COLO668 (cell line): ENCODE data around the gene C11orf42.

Experiments used
- DNase-seq: peaks from one replicate; lab custom pipeline; 2025; ENCODE audit not compliant: unreplicated experiment; lab: John Stamatoyannopoulos, UW

Gene C11orf42

DNA sequence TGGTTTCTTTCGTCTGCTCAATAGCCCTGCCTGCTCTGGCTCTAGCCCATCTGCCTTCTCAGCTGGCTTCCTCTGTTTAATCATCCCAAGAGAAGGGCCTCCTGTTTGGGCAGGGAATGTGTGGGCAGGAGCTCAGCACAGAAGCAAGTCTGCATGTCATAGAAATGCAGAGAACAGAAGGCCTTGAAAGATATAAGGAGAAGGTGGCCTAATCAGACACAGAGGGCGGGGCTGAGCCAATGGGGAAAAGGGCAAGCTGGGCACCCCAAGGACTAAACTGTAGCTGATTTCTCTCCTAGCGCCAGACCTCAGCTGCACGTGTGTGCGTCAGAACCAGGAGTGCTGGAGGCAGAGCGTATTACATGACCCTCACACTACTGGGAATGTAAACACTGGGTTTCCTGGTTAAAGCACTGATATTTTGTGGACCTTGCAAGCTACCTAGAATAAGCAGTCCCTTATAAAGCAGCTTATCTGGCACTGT is 46.7 kb downstream of the C11orf42 start:
- no peak for DNase-seq

DNA sequence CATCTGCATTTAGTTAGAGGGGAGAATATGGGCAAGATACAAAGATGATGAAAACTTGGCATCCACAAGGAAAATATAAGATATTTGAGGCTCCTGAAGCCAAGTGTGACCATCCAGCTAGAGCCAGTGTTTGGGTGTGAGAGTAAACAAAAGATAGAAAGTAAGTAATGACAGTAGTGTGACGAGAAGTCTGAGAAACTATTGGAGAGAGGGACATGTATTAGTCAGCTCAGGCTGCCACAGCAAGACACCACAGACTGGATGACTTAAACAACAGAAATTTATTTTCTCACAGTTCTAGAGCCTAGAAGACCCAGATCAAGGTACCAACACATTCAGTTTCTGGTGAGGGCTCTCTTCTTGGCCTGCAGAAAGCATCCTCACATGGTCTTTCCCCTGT is 47.8 kb downstream of the C11orf42 start:
- no peak for DNase-seq

DNA sequence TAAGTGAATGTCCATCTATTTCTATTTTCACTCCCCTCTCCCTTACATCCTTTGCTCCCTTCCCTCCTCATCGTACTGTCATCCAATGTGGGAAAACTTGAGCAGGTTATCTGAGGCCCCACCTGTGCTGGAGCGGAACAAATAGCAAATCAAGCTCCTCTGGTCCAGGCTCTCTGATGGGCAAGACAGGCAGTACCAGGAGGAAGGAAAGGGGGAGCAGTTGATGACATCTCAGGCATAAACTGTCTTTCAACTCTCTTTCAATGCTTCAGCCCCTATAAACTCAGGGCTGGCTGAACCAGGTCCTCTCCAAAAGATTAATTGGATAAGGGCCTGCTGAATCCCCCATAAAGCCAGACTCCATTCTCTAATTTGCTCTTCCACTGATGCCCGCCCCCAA is 52.8 kb downstream of the C11orf42 start:
- no peak for DNase-seq

DNA sequence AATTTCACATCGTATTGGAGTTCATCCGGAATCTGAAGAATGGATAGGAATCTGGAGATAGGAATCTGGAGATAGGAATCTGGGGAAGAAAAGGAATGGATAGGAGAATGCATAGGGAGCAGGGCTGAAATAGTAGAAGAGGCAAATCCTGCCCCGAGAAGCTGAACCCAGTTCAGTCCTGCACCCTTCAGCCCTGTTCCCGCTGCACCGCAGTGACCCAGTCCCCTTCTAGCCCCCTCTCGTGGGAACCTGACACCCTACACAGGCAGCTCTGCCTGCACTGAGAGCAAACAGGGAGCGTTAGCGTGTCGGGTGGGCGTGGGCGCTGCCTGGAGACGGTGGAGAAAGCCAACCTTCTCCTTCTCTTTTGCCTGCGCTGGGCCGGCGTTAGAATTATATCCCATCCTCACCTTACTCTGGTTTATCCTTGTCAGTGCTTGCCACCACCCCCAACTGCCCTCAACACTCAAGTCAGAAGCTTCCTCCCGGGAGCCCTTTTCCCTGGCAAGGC is 53.3 kb downstream of the C11orf42 start:
- no peak for DNase-seq

DNA sequence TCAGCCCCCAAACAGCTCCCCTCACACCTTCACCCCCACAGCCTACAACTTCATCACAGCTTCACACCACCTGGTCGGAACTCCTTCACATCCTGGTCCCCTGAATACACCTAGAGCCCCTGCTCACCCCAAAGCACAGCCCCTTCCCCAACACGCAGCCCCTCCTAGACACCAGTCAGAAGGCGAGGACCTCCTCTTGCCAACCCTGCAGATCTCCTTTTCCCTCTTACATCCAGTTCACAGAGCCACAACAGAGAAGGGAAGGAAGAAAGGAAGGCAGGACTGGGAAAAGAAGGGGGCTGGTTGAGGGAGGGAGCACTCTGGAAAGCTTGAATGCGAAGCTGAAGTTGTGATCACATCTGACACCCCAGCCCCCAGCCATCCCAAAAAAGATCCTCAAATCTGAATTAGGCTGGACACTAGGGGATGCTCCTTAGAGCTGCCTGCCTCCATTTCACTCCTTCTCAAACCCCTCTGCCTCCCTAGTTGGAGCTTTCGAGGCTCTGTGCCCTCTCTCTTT is 54.9 kb downstream of the C11orf42 start:
- DNase-seq, result no peak
